ENCODE data around the gene COL4A1.

The COL4A1 gene

DNA sequence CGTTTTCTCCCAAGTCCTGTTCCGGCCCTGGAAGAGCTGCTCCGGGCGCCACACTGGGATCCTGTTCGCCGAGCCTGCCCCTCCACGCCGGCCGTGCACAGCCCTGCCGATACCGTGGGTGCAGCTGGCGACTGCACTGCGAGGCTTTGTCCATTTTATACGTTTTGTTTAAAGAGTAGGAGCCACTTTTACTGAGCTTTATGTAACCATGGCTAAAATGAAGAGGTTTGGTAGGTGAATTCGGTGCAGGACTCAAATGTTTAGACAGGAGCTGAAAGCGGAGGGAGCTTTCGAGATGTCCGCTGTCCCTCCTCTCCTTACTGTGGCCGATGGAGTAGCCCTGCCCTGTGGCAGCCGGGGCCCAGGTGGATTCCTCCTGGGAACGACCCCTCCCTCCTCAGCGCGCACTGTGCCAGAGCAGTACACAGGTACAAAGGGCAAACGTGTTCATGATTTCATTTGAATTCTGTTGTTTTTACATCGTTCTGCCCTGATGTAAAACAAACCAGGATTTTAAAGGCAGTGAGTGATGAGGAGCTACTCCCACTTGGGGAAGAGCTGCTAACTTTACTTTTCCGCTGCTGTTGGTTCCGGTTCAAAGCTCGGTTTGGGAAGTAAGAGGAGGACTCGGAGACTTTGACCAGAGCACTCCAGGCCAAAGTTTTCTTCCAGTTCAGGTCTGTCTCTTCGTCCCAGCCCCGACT is 1.9 kb upstream of the COL4A1 start:
- DNase-seq, result no peak

DNA sequence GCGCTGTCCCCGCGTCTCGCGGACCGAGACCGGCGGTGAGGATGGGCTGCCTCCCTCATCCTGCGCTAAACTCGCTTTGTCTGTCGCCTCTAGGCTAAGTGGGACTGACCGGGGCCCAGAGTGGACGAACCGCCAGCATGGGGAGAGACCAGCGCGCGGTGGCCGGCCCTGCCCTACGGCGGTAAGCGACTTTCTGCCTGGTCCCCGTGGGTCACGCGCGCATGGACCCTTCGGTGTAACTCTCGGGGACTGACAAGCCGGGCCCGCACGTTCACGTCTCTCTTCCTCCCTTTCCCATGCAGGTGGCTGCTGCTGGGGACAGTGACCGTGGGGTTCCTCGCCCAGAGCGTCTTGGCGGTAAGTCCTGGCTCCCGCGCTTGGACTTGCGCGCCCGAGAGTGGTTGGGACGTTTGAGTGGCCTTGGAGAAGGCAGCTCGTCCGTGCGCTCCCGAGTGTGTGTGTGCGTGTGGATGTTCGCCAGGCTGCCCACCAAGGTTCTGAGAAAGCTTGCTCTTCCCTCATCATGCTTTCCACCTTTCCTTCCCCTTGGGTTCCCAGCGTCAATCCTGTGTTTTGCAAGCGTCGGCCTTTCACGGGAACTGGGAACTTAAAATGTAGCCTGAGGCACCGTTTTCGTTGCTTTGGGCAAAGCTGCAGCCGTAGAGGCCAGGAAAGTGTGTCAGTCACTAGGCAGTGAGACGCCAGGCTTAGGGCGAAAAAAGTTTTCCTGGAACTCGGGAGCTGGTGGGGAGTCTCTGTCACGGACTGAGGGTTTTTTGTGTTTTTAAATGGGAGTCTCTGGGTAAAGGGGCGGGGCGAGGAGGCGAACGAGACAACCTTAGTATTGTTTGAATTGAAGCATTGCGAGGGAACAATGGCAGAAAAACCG is 1.1 kb upstream of the COL4A1 start:
- DNase-seq, result no peak

DNA sequence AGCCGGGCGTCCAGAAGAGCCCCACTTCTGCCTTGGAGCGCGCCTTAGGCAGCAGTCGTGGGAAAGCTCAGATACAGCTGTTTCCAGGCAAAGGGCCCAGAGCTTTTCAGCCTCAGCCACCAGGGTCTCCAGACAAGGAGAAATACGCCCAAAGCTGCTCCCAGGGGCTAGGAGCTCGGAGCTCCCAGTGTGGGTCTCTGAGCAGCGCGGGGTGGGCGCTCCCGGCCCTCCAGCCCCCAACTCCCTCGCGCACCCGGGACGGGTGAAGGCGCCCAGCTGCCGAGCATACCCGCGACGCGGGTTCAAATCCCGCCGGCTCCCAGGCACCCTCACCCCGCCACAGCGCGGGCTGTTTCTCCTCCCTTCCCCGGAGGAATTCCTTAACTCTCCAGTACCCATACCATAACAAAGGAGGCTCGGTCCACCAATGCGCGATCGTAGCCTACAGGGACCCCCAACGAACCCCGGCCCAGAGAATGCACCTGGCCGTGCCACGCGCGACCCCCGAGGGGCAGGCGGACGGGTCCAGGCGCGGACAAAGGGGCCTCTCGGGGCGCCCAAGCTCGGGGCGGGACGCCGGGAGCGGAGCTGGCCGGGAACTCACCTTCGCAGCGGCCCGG is 507 bp downstream of the COL4A1 start:
- DNase-seq, result no peak

DNA sequence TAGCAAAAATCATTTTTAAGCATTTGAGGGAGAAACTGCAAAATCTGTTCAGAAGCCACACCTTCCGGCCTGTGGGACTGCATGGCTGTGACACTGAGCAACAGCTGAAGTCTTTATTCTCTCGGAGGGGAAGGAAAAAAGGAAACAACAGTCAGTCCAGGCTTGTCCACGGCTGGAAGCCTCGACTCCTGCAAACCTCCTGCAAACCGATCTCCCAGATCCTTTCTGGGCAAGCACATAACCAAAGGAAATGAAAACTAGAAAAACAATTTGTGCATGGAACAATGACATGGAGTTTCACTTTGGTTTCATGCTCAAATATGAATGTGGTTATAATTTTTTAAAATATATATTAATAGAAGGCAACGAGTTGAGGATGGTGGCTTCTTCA is 1.0 kb downstream of the COL4A1 start:
- DNase-seq, result no peak

DNA sequence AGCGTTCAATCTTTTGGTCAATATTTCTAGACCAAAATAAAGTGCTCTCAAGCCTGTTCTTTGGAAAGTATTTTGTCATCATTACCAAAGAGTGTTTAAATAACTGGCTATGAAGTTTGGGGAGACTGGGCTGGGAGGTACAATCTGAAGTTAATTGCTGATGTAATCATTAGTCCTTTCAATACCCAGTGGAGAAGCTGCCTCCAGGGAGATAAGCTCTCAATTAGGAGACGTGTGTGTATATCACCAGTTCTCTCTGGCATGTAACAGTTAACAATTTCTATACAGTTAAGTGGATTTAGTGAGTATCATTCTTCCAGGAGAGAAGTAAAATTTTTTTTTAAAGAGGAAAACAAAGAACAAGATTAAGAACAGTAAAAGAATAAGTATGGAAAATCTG is 1.4 kb downstream of the COL4A1 start:
- DNase-seq, result no peak

DNA sequence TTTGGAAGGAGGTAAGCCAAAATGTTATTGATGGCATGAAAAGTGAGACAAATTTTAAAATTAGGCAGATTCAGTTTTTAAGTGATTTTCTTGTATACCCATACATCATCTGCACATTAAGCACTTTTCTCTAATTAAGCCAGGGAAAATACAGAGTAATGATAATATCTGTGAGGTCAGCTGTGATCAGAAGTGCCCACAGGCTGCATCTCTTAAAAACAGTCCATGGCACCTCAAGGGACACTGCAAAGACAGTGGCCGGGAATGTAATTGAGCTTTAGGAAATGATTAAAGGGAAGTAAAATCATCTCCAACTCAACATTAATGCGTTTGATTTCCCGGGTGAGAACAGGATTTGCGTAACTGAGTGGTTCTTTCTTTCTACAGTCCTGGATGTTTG is 2.0 kb downstream of the COL4A1 start:
- no peak for DNase-seq

- DNase-seq, result no peak
Observed at GRCh38 chr13:110304256-110304655, 2.7 kb downstream of the COL4A1 start.

DNA sequence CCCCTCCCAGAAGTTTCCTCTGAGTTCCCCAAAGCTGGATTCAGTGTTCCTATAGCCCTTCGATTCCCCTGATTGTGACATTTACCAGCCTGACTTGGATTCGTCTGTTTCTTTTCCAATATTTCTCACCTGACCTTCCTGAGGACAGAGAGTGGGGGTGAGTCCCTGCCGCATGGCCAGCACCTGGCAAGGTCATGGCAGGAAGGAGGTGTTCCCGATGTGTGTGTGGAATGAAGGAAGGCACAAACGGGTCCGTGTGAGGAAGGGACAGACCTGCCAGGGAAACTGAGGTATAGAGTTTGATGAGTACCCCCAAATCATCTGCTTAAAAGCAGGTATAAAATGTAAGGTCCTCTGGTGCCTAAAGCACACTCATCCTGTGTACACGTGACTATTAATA is 3.3 kb downstream of the COL4A1 start:
- DNase-seq, result no peak

GRCh38 chr13:110302997-110303396 is 4.0 kb downstream of the COL4A1 start:
- no peak for DNase-seq

- DNase-seq, result no peak
Observed at GRCh38 chr13:110301606-110302553, 5.1 kb downstream of the COL4A1 start.

DNA sequence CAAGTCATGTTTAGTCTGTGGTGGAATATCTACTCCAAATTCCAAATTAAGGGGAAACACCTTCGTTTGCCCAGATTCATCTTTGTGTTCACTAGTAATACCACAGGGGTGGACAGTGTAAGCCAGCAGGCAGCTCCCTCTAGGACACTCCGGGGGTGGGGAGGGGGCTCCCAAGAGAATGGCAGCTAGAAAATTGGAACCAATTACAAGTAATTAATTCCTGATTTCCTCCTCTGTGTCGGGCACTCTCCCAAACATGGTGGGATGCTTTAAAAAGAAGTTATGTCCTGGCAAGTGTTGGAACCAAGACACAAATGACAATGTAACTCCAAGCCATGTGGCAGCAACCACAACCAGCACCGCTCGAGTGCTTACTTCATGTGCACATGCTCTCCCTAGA is 5.9 kb downstream of the COL4A1 start:
- no peak for DNase-seq

- no peak for DNase-seq
Observed at GRCh38 chr13:110300090-110300815, 6.7 kb downstream of the COL4A1 start.

DNA sequence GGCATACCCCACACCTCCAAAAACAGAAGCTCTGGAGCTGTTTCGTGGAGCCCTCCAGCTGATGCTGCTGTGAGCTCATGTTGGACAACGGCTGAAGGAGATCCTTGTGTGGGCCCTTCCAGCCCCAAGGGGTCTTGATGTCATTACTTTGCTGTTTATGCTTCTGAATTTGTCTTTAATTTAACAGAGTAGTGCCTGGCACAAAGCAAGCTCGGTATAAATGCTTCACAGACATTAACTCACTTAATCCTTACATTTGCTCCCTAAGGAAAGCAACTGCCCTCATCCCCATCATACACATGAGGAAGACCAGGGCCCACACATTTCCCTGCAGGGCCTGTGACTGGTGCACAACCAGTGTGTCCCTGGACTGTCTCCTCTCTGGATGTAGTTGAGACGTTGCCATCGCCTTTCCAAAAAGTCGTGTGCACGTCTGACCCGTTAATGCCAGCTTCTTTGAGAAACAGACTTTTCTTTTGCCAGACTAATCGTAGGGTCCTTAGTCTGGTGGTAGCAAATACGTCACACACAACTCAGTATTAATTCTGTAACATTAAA is 7.6 kb downstream of the COL4A1 start:
- DNase-seq, result no peak

DNA sequence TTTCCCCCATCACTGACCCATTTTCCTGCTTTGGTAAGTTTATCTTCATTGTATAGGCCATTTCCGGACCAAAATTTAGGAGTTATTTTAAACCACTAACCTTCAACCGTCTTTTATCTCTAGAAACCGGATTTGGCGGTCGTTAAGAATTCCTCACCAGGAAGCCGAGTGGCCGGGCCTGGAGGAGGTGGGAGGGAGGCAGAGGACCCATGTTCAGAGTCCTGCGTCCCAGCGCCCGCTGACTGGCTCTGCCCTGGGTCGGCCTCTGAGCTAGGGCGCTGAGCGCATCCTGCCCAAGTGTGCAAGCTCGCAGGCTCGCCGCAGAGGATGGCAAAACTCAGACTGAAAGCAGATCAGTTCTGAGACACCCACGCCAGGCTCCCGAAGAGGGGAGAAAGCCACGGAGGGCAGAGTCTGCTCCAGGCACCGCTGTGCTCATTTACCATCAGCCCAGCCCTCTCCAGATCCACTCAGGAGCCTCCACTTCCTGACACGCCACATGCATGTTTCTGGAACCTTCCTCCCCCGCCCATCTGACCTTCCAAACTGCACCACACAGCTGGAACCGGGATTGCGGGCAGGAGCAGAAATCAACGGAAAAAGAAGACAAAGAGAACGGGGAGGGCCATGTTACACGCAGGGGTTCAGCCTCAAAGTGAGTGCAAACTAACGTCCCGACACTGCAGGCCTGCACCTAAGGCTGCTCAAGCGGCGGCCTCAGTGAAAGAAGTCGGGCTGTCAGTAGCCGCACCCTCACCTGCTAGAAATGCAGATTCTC is 8.3 kb downstream of the COL4A1 start:
- no peak for DNase-seq

DNA sequence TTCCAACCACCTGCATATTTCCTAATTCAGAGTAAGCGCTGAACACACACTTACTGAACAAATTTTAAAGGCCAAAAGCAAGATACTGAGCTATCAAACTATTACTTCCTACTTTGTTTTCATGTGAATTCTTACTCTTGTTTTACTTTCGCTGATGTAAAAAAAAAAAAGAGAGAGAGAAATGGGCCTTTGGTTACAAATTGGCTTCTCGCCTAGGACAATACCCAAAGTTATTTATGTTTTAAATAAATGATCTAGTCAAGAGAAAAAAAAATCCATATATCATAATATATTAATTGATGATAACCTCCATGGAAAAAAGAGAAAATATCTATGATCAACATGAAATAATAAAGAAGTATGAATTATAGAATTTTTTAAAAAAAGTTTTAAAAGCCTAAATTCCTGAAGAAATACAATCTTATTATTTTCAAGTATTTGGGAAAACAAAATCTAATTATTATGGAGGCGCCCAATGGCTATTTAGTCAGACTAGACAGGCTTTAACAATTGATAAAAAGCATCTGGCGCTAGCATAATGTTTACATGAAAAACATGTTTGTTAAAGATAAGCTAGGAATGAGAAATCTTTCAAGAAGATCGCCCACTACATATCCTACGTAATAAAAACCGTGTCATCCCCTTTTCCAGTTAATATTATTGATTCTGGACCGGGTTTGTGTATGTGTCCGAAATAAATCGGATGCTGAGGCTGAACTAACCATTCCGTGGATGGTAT is 9.0 kb downstream of the COL4A1 start:
- DNase-seq, result no peak

DNA sequence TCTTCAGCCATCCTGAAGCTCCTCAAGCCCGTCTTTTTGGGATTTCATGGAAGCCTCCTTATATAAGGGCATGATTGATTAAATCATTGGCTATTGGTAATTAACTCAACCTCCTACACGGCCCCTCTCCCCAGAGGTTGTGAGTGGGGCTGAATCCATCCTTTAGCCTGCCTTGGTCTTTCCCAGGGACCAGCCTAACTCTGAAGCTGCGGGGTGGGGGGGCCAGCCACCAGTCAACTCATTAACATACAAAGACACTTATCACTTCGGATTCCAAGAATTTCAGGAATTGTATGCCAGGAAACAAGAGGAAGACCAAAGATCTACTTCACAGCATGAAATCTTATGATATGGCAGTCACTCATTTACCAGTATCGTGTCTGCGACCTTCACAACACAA is 9.9 kb downstream of the COL4A1 start:
- DNase-seq, result no peak

GRCh38 chr13:110294622-110295021 is 12.3 kb downstream of the COL4A1 start:
- DNase-seq, result no peak

DNA sequence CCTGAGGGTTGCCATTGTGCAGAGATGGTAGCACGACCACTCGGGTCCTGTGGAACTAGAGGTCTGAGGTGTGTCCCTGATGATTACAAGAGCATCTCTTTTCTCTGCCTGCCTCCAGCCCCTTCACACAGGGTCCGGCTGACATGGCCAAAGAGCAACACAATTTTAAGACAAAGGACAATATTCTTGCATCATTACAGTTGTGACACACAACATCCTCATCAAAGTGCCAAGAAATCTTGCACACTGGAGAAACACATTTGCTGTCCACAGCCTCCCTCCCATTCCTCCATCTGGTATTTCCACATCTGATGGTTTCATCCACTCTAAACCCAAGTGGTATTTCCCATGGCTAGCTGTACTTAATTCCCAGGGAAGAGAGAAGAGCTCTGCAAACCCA is 12.8 kb downstream of the COL4A1 start:
- no peak for DNase-seq

GRCh38 chr13:110293649-110294048 is 13.3 kb downstream of the COL4A1 start:
- no peak for DNase-seq

DNA sequence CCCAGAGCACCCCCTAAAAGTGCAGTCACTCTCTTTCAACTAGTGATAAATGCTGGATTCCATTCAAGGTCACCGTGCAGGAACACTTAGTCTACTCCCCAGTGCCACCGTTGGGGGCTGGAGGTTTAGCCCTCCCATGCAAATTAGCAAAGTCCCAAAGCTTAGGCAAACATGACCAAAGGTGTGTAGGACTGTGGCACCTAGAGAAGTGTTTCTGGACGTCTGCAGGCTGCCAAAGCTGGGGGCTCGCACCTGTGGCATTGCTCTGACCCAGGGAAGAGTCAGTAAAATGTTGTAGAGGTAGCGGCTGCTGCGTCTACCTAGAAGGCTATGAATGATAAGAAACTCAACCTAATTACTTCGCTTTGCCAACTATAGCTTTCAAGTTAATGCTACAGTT is 13.9 kb downstream of the COL4A1 start:
- DNase-seq, result no peak

Measured in SIG-M5 (cell line).